ENCODE data around the gene PGAP6. TPM values are rescaled to one million over a fixed set of nuclear protein-coding genes. Genes with fewer than 3 reads are reported as not detected.

PGAP6 gene
- total and polyA plus RNA-seq, 2 experiments from 2014 or later = 133 to 205 TPM

GRCh38 chr16:352547-353403 lies 29.0 kb downstream of the PGAP6 start, which contains the start of gene AXIN1:
Gene AXIN1 (minus strand): TSS chr16:352723. CDS start chr16:347025, 5,698 bp downstream.
- peak within 1 kb of the TSS; percentile 91 for H3K4me3 ChIP-seq
- H3K9me3 ChIP-seq (ENCODE audit: low read depth) = no peaks in the 10 kb centered on the region
- H3K4me1 ChIP-seq (ENCODE audit: insufficient read depth) = peaks cover 11% of the 10 kb centered on the region
- TF ChIP-seq EZH2 (IDR thresholded peaks at IDR 0.05; ENCODE audit: borderline replicate concordance) = no peak
- TF ChIP-seq CTCF (IDR thresholded peaks at IDR 0.05; ENCODE audit: poor library complexity) = peak; percentile 59
- TF ChIP-seq EZH2phosphoT487 (IDR thresholded peaks at IDR 0.05; ENCODE audit: low read depth, severe bottlenecking, unreplicated experiment) = no peak
- H3K4me2 ChIP-seq = peak within 1 kb of the TSS; percentile 93
- H3K27ac ChIP-seq = peak within 1 kb of the TSS; percentile 91
- H3K79me2 ChIP-seq = peaks cover 41% of the 10 kb centered on the region
- WGBS (ENCODE audit: low lambda C conversion rate, missing lambda C conversion rate) = 1% methylated on average over 15 of the region's 113 CpGs
- H2AFZ ChIP-seq = no peak within 1 kb of the TSS
- H4K20me1 ChIP-seq (ENCODE audit: insufficient read depth, poor library complexity, severe bottlenecking) = peaks cover 40% of the 10 kb centered on the region
- DNase-seq (ENCODE audit: low spot score) = peak; percentile 100
- no peaks in the 10 kb centered on the region for H3K36me3 ChIP-seq (replicated peaks; ENCODE audit: insufficient read depth, low read depth)
- H3K27me3 ChIP-seq = no peaks in the 10 kb centered on the region
- H3K9me2 ChIP-seq (replicated peaks; ENCODE audit: insufficient read depth) = no peaks in the 10 kb centered on the region

- under 1% methylated on average over 23 of the region's 95 CpGs for WGBS (ENCODE audit: low lambda C conversion rate, missing lambda C conversion rate)
- Histone ChIP-seq H3K4me3 (peak overlapping the region; percentile 91), H3K4me1 (ENCODE audit: insufficient read depth) (peaks cover 11% of the 10 kb centered on the region), H2AFZ (no peak overlapping the region), H3K27me3 (no peaks in the 10 kb centered on the region), H3K27ac (peak overlapping the region; percentile 91), H3K36me3 (replicated peaks; ENCODE audit: insufficient read depth, low read depth) (no peaks in the 10 kb centered on the region), H3K9me2 (replicated peaks; ENCODE audit: insufficient read depth) (no peaks in the 10 kb centered on the region), H3K79me2 (peaks cover 49% of the 10 kb centered on the region), H4K20me1 (ENCODE audit: insufficient read depth, poor library complexity, severe bottlenecking) (peaks cover 47% of the 10 kb centered on the region), H3K9me3 (ENCODE audit: low read depth) (no peaks in the 10 kb centered on the region), H3K4me2 (peak overlapping the region; percentile 93)
- DNase-seq (ENCODE audit: low spot score) = peak; percentile 60
- TF ChIP-seq CTCF (IDR thresholded peaks at IDR 0.05; ENCODE audit: poor library complexity) = no peak
- no peak for TF ChIP-seq EZH2phosphoT487 (IDR thresholded peaks at IDR 0.05; ENCODE audit: low read depth, severe bottlenecking, unreplicated experiment)
- no peak for TF ChIP-seq EZH2 (IDR thresholded peaks at IDR 0.05; ENCODE audit: borderline replicate concordance)
Observed at GRCh38 chr16:351804-352520, 29.8 kb downstream of the PGAP6 start.

DNA sequence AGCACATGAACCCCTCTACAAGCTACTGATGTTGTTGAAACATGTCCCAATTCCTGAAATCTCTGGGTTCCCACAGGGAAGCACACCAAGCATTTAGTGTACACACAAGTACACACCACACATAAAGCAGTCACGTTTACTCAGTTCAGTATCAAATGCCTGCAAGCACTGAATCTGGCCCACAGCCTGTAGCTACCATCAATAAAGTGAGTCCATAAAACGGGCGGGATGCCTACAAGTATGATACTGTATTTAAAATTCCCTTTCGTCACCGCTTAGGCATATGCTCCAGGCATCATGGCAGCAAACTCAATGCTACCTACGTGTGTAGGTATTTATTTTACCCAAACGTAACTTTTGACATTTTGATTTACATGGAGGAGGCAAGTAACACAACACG lies 31.6 kb downstream of the PGAP6 start:
- Histone ChIP-seq H3K4me3 (no peak overlapping the region), H3K9me2 (replicated peaks; ENCODE audit: insufficient read depth) (no peaks in the 10 kb centered on the region), H3K4me1 (ENCODE audit: insufficient read depth) (peaks cover 11% of the 10 kb centered on the region), H3K27me3 (no peaks in the 10 kb centered on the region), H3K9me3 (ENCODE audit: low read depth) (no peaks in the 10 kb centered on the region), H3K36me3 (replicated peaks; ENCODE audit: insufficient read depth, low read depth) (no peaks in the 10 kb centered on the region), H3K27ac (no peak overlapping the region), H2AFZ (no peak overlapping the region), H4K20me1 (ENCODE audit: insufficient read depth, poor library complexity, severe bottlenecking) (peaks cover 61% of the 10 kb centered on the region), H3K4me2 (no peak overlapping the region), H3K79me2 (peaks cover 67% of the 10 kb centered on the region)
- DNase-seq (ENCODE audit: low spot score) = no peak
- TF ChIP-seq EZH2 (IDR thresholded peaks at IDR 0.05; ENCODE audit: borderline replicate concordance) = no peak
- TF ChIP-seq EZH2phosphoT487 (IDR thresholded peaks at IDR 0.05; ENCODE audit: low read depth, severe bottlenecking, unreplicated experiment) = no peak
- no peak for TF ChIP-seq CTCF (IDR thresholded peaks at IDR 0.05; ENCODE audit: poor library complexity)
- 80% methylated on average over 8 of the region's 8 CpGs for WGBS (ENCODE audit: low lambda C conversion rate, missing lambda C conversion rate)

Measured in hepatocyte (in vitro differentiated cells).